ENCODE results near the gene SERPINA4. TPM values are rescaled to one million over a fixed set of nuclear protein-coding genes. Genes with fewer than 3 reads are reported as not detected.
"Not testable (repeated sequence)": the region's sequence is repeated elsewhere in the genome, so short reads cannot be mapped to it uniquely, and the experiment has no call there.

The SERPINA4 gene
- total RNA-seq, 1 experiment from 2014 or later: not detected

- DNase-seq (ENCODE audit: low read depth): no peak
Observed at GRCh38 chr14:94592457-94592856, 31.2 kb downstream of the SERPINA4 start.

DNA sequence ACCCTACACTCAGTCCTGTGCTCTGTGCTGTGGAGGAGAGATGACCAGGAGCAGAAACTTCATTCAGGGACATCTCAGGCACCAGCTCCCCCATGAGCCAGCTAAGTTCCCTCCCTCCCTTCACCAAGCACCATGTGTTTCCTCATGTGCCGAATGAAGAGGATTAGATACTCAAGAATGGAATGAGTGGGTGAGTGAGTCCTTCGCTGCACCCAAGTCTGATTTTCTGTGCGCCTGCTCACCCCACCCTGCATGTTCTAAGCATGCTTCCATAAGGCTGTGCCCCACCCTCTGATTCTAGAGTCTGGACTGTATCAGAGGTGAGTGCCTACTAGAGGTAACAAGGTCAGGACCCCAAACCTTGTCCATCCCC lies 32.1 kb downstream of the SERPINA4 start:
- no peak for DNase-seq (ENCODE audit: low read depth)

DNA sequence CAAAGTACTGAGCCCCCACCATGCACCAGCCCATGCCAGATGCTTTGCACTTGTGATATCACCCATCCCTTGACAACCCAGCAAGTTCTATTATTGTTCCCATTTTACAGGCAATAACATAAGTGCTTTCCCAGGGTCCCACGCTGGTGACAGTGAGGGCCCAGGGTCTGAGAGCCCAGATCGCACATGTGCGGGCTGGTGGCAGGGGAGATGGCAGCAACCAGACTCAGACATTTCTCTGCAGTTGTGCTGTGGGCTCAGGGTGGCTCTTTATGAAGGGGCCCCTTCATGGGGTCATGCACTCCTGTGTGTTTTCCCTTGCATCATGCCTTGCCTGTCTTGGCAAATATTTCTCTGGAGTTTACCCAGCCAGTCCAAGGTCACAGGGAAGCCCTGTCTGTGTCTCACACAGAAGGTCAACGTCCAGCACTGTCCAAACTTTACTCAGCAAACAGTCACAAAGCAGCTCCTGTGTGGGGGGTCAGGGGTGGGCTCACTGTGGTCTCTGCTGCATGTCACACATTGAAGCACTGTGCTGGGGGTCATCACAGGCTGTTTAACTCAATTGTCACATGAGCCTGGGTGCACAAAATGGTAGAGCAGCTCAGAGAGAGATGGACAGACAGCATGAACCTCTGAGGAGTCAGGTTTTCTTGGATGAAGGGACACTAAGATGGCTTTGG lies 32.6 kb downstream of the SERPINA4 start:
- no peak for DNase-seq (ENCODE audit: low read depth)

GRCh38 chr14:94594441-94594840 lies 33.2 kb downstream of the SERPINA4 start:
- DNase-seq (ENCODE audit: low read depth): no peak

DNA sequence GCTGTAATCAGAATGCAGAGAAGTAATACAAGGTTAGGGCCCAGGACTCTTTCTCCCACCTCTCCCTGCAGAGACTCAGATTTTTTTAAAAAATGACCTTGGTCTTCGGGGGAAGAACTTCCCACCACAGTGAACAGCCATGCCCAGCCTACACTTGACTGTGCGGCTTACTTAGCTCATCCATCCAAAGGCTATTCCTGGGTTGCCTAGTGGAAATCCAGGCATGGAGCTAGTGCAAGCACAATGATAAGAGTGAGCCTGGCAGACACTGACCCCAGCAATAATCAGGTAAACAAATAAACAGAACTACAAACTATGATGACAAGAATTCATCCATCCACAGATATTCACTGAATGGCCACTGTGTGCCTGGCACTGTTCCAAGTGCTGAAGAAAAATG lies 34.7 kb downstream of the SERPINA4 start:
- DNase-seq (ENCODE audit: low read depth): no peak

DNA sequence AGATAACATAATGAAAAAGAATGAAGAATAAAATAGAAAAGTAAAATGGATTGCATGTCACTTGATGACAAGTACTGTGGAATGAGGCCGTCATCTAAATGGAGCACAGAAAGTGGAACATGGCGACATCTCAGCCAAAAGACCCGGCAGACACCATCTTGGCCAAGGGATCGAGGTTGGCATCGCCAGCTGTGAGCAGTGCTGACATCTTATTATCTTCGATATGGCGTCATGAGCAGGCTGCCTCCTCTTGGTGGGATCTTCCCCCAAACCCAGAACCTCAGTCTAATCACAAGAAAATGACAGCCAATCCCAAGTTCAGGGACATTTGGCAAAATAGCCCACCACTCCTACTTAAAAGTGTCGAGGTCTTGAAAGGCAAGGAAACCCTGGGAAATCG lies 35.1 kb downstream of the SERPINA4 start:
- DNase-seq (ENCODE audit: low read depth): no peak

DNA sequence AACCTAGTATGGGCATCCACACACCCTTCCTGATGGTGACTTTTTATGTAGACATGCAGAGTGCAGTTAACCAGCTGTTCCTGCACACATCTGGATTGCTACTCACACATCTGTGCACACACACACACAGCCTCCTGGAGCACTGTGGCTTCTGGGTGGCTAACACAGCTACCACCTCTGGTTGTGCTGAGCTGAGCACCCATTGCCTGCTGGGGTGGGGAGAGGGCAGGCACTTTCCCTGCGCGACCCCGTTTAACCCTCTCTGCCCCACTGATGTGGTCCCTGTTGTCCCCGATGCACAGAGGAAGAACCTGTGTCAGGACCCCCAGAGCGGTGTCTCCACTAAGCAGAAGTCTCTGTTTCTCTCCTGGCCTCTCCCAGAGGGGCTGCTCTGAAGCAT lies 36.5 kb downstream of the SERPINA4 start:
- no peak for DNase-seq (ENCODE audit: low read depth)

- DNase-seq (ENCODE audit: low read depth): no peak
Observed at GRCh38 chr14:94598506-94598815, 37.2 kb downstream of the SERPINA4 start.

- DNase-seq (ENCODE audit: low read depth): peak; percentile 96
Observed at GRCh38 chr14:94598816-94599655, 37.8 kb downstream of the SERPINA4 start.

DNA sequence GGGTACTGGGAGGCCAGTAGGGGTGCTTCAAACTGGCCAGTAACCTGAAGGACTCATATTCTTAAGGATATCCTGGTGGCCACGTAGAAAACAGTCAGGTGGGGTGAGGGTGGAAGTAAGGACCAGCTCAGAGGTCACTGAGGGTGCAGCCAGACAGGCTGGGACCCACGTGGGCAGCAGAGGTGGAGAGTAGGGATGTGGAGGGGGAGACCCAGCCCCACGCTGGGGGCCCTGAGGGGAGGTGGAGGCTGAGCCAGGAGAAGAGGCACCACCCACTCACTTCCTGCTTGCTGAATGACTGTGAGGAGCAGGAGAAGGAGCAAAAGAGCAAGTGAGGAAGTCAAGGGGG lies 38.4 kb downstream of the SERPINA4 start:
- DNase-seq (ENCODE audit: low read depth): peak; percentile 45

- DNase-seq (ENCODE audit: low read depth): no peak
Observed at GRCh38 chr14:94600148-94600545, 38.9 kb downstream of the SERPINA4 start.

GRCh38 chr14:94601884-94602391 lies 40.7 kb downstream of the SERPINA4 start:
- DNase-seq (ENCODE audit: low read depth): peak; percentile 86

- no peak for DNase-seq (ENCODE audit: low read depth)
Observed at GRCh38 chr14:94602722-94603121, 41.5 kb downstream of the SERPINA4 start.

- DNase-seq (ENCODE audit: low read depth): no peak
Observed at GRCh38 chr14:94605361-94605760, 44.1 kb downstream of the SERPINA4 start.

DNA sequence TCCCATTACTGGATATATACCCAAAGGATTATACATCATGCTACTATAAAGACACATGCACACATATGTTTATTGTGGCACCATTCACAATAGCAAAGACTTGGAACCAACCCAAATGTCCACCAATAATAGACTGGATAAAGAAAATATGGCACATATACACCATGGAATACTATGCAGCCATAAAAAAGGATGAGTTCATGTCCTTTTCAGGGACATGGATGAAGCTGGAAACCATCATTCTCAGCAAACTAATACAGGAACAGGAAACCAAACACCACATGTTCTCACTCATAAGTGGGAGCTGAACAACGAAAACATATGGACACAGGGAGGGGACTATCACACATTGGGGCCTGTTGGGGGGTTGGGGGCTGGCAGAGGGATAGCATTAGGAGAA lies 47.7 kb downstream of the SERPINA4 start:
- not testable (repeated sequence) for DNase-seq (ENCODE audit: low read depth)

GRCh38 chr14:94611179-94611578 lies 49.9 kb downstream of the SERPINA4 start:
- no peak for DNase-seq (ENCODE audit: low read depth)

DNA sequence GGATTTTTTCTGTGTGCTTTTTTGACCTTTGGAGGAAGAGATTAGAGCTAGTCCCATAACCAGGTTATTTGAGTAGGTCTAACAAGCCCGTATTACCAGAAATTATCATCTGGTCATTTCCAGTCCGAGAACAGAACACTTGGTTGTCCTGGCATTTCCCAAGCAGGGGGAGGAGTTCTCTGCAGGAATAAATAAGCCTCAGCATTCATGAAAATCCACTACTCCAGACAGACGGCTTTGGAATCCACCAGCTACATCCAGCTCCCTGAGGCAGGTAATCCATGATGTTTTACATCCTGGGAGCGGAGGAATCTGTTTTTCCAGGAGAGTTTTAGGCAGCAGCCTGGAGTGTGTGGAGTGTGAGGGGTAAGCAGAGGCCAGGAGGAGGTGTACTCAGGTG lies 50.9 kb downstream of the SERPINA4 start, which contains the start of gene SERPINA3:
Gene SERPINA3 (plus strand): TSS at position 218 of the 400 bp plus-strand sequence. CDS start 2,051 bp downstream, outside the sequence.
- DNase-seq (ENCODE audit: low read depth): no peak

DNA sequence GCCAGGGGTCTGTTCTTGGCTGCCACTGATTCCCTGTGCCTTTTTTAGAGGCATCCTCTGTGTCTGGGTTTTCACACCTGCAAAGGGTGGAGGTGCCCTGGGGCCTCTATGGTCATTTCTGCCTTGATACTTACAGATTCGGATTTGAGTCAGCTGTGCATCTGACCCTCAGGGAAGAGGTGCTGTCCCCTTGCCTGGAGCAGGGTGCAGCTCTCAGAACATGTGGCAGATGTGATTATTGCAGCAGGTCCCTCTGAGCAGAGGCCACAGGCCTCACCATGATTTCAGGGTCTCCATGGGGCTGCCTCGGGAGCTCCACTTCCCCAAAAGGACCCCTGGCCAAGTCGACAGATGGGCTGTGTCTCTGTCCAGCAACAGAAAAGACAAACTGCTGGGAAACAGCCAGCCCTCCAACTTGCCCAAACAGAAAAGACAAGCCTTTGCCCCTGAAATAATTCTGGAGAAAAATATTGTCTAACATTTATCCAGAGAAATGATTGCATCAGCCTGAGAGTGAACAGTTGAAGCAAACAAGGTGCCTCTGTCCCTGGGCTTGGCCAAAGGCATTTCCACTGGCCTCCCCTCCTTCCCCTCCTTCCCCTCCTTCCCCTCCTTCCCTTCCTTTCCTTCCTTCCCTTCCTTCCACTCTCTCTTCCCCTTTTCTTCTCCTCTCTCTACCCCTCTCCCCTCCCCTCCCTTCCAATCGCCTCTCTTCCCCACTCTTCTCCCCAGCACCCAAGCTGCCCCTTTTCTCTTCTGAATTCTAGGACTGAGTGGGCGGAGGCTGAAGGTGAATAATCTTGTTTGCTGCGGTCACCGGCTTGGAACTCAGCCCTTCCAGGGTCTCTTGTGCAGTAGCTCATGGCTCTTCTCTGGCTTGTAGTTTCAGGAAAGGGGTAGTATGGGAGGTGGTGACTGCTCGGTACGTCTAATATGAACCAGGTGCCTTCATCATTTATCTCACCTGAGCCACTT lies 51.6 kb downstream of the SERPINA4 start:
- DNase-seq (ENCODE audit: low read depth): no peak

- DNase-seq (ENCODE audit: low read depth): no peak
Observed at GRCh38 chr14:94613720-94614644, 52.7 kb downstream of the SERPINA4 start.

DNA sequence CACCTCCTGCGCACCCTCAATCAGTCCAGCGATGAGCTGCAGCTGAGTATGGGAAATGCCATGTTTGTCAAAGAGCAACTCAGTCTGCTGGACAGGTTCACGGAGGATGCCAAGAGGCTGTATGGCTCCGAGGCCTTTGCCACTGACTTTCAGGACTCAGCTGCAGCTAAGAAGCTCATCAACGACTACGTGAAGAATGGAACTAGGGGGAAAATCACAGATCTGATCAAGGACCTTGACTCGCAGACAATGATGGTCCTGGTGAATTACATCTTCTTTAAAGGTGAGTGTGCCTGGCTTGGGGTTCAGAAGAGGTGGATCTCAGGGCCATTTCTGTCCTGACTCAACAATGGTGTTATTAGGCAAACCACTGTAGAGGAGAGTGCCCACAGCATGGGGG lies 53.6 kb downstream of the SERPINA4 start:
- DNase-seq (ENCODE audit: low read depth): no peak

DNA sequence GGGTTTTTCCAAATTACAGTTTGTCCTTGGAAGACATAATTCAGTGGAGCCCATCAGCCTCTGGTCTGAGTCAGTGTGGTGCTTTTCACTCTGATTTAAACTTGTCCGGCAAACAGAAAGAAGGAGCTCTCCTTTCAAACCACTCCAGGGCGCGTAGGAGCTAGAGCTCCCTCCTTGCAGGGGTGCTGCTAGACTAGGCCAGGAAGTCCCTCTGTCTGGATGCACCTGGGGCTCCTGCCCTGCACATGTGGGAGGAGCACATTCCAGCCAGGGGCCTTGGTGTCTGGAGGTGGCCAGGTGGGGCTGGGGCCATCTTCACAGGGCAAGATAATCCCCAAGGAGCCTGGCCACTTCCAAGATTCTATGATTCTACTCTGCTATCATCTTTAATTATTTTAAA lies 54.0 kb downstream of the SERPINA4 start:
- DNase-seq (ENCODE audit: low read depth): no peak

Data from Daoy (cell line).